GM23248 (cell line): ENCODE data around the gene IPO11.

Experiments
- EZH2 ChIP-seq: fragments of 200-600 bp; sonication (generic); IDR thresholded peaks from 2 replicates; pipeline ENCODE4 v1.6.1; 2018; ENCODE audit warnings: antibody characterized with exemption, mild to moderate bottlenecking; ENCODE audit not compliant: insufficient read depth, poor library complexity, severe bottlenecking
- EZH2phosphoT487 ChIP-seq: fragments of 200-600 bp; sonication (generic); IDR thresholded peaks from 2 replicates; pipeline ENCODE4 v1.6.1; 2018; ENCODE audit warnings: antibody characterized with exemption, moderate library complexity, mild to moderate bottlenecking, low read depth; ENCODE audit not compliant: insufficient read depth

DNA sequence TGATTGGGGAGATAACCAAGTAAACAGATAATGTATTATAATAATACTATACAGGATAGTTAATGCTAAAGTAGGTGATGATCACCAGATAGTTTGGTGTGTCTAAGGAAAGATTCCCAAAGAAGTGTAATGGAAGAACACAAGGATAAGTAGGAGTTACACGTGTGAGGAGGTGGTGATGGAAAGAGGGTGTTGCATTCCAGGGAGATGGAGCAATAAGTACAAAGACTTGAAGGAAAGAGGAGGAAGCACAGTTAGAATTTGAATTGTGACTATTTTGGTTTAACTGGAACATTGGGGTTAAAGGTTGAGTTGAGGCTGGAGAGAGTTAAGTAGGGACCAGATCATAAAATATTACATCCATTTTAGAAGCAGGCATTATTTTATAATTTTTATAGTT lies 76.9 kb downstream of the IPO11 start:
- TF ChIP-seq EZH2 (no peak), EZH2phosphoT487 (no peak)
